GM12801 (cell line): ENCODE data around the gene VKORC1L1.

Experiments
- TF ChIP-seq, protein P1 (sequence below): IDR thresholded peaks from one replicate; pipeline ENCODE4 v1.5.1; 2011; ENCODE audit warnings: control low read depth; ENCODE audit not compliant: insufficient read length; ENCODE audit errors: extremely low read depth

Gene VKORC1L1

GRCh38 chr7:65981965-65982792 is 109.3 kb downstream of the VKORC1L1 start, which contains the start of gene GUSB:
Gene GUSB (minus strand): TSS chr7:65982213. CDS start chr7:65982183, 30 bp downstream.
- TF ChIP-seq, protein P1, sequence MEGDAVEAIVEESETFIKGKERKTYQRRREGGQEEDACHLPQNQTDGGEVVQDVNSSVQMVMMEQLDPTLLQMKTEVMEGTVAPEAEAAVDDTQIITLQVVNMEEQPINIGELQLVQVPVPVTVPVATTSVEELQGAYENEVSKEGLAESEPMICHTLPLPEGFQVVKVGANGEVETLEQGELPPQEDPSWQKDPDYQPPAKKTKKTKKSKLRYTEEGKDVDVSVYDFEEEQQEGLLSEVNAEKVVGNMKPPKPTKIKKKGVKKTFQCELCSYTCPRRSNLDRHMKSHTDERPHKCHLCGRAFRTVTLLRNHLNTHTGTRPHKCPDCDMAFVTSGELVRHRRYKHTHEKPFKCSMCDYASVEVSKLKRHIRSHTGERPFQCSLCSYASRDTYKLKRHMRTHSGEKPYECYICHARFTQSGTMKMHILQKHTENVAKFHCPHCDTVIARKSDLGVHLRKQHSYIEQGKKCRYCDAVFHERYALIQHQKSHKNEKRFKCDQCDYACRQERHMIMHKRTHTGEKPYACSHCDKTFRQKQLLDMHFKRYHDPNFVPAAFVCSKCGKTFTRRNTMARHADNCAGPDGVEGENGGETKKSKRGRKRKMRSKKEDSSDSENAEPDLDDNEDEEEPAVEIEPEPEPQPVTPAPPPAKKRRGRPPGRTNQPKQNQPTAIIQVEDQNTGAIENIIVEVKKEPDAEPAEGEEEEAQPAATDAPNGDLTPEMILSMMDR = no peak

DNA sequence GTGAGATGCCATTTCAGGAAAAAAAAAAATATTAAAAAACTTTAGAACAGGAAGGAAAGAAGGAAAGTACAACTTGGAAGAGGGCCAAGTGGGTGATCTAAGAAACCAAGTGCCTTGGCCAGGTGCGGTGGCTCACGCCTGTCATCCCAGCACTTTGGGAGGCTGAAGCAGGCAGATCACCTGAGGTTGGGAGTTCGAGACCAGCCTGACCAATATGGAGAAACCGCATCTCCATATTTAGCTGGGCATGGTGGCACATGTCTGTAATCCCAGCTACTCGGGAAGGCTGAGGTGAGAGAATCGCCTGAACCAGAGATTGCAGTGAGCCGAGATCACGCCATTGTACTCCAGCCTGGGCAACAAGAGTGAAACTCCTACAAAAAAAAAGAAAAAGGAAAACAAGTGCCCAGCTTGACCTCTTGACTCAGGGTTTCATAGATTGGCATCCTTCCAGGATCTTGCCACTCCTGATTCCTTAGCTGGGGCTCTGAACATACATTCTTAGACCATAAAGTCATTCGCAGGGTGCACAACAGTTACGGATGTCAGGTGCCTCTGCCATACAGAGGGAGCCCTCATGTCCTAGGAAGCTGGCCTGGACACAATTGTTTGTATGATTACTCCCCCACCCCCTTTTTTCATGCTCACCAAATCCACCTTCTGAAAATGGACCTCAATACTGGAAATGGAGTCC is 111.2 kb downstream of the VKORC1L1 start:
- TF ChIP-seq, protein P1 = no peak

DNA sequence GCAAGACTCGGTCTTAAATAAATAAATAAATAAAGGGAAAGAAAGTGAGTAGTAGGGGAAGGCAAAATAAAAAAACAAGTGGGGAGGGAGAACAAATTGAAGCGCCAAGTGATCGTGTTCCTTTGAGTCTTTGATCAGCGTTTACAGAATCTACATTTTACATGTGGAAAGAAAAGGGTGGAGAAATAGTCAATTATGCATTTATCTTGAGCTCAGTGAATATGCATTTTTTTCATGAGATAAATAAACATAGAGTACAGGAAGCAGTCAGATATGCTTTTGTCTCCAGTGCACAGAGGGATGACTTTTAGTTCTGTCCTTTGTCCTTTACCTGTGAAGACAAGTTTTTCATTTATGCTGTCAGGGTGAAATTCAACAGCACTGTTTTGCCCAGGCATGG is 115.2 kb downstream of the VKORC1L1 start:
- TF ChIP-seq, protein P1 = no peak

DNA sequence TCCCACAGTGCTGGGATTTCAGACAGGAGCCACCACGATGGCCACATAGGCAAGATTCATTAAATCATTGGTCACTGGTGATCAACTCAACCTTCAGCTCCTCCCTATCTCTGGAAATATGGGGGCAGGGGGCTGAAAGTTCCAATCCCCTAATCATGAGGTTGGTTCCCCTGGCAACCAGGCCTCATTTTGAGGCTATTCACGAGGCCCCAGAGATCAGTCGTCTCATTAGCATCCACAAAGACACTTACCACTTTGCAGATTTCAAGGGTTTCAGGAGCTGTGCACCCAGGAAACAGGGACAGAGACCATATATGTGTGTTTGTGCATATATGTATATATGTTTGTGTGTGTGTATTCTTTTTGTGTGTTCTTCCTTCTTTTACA is 116.8 kb downstream of the VKORC1L1 start:
- TF ChIP-seq, protein P1 = no peak

- TF ChIP-seq, protein P1 = no peak
These were observed 119.7 kb downstream of the VKORC1L1 start for GRCh38 chr7:65992526-65992925.

- TF ChIP-seq, protein P1 = no peak
These were observed 134.4 kb downstream of the VKORC1L1 start for GRCh38 chr7:66007232-66007631.
